HG03460 (cell line): ENCODE data around the gene LRIG1.

Experiments
- ATAC-seq: cut with Tn5 transposase; IDR thresholded peaks from one replicate; pipeline ENCODE4 v1.9.1; 2021; ENCODE audit not compliant: unreplicated experiment

LRIG1 gene

GRCh38 chr3:66366747-66367146 is 134.1 kb downstream of the LRIG1 start:
- ATAC-seq = no peak

GRCh38 chr3:66365080-66365479 is 135.7 kb downstream of the LRIG1 start:
- ATAC-seq = no peak

GRCh38 chr3:66363148-66363547 is 137.7 kb downstream of the LRIG1 start:
- ATAC-seq = no peak

GRCh38 chr3:66362541-66362941 is 138.3 kb downstream of the LRIG1 start:
- no peak for ATAC-seq

GRCh38 chr3:66361356-66361755 is 139.5 kb downstream of the LRIG1 start:
- ATAC-seq = no peak

- ATAC-seq = no peak
Observed at GRCh38 chr3:66355997-66356396, 144.8 kb downstream of the LRIG1 start.

- no peak for ATAC-seq
Observed at GRCh38 chr3:66355394-66355793, 145.4 kb downstream of the LRIG1 start.

- no peak for ATAC-seq
Observed at GRCh38 chr3:66354001-66354400, 146.8 kb downstream of the LRIG1 start.

GRCh38 chr3:66353530-66353929 is 147.3 kb downstream of the LRIG1 start:
- ATAC-seq = no peak

GRCh38 chr3:66353039-66353438 is 147.8 kb downstream of the LRIG1 start:
- ATAC-seq = no peak

GRCh38 chr3:66350601-66351000 is 150.2 kb downstream of the LRIG1 start:
- ATAC-seq = no peak

GRCh38 chr3:66348704-66349103 is 152.1 kb downstream of the LRIG1 start:
- no peak for ATAC-seq

GRCh38 chr3:66344848-66345578 is 155.8 kb downstream of the LRIG1 start:
- no peak for ATAC-seq

GRCh38 chr3:66344391-66344811 is 156.4 kb downstream of the LRIG1 start:
- ATAC-seq = no peak

- no peak for ATAC-seq
Observed at GRCh38 chr3:66342717-66343356, 158.0 kb downstream of the LRIG1 start.

GRCh38 chr3:66338927-66339326 is 161.9 kb downstream of the LRIG1 start:
- no peak for ATAC-seq

GRCh38 chr3:66336333-66336766 is 164.5 kb downstream of the LRIG1 start:
- no peak for ATAC-seq

GRCh38 chr3:66335671-66336070 is 165.2 kb downstream of the LRIG1 start:
- ATAC-seq = no peak
